GM04504 (cell line): ENCODE results near the gene SLC29A3.

Experiments
- DNase-seq: peaks from one replicate; pipeline ENCODE4 v3.0.0-alpha.2; 2012; ENCODE audit warnings: low read depth

The SLC29A3 gene

DNA sequence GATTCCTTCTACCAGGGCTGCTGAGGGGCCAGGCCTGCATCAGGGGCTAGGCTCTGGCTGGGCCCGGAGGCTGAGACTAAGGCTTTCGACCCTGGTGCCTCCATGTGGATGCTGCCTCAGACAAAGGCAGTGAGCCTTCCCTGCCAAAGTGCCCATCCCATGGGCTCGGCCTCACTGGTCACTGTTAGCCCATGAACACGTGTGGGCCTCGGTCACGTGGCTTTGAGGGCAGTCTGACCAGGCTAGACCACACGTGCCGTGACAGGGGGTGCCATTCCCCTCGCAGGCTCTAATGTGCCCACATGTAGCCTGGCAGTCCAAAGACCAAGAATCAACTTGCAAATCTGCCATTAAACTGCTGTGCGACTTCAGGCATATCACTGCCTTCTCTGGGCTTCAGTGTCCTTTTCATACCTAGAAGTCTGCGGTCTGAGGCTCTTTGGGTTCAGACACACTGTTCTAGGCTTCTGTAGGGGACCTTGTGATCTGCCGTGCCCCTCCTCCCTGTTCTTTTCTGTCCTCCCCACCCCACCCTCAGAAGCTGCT is 17.6 kb upstream of the SLC29A3 start:
- DNase-seq = no peak

DNA sequence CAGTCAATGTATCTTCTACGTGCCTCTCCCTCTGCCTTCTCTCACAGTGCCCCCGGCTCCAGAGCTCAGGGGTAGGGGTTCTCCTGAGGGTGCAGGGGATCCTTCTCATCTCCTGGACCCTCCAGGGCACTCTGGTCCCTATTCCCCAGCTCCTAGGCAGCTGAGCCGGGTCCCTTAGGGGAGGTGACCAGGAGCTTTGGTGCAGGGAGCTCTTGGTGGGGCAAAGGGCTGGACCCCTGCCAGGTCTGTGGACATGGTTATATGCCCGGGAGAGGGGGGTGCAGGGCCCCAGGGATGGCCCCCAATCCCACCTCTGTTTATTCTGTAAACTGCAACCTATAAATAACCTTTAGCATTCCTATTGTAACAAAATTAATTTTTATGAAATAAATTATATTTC is 16.6 kb upstream of the SLC29A3 start:
- DNase-seq = no peak

DNA sequence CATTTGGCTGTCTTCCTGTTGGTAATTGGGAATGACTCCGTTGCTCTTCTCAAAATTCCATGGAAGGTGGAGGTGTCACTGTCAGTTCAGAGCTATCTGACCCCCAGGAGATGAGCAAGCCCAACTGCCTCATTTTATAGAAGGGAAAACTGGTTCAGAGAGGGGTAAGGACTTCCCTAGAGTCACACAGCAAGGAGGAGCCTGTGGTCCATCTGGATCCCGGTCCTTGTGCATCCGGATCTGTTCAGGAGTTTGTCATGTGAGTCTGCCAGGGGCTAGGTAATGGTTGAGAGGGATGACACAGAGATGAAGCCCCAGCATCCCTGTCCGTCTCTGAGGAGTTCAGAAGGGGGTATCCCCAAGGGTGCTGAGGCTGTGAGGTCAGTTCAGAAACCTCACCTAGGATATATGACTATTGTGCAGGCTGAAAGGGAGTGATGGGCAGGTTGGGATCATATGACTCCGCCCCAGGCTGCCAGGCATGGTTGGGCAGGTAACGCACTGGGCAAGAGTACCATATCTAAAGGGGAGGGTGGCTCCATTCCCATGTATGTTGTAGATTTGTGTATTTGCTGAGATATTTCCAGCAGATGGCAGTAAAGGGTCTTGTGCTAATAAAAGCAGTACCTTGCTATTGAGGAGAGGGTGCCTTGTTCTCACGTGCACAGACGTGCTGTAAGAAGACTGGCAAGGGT is 16.0 kb upstream of the SLC29A3 start:
- no peak for DNase-seq

DNA sequence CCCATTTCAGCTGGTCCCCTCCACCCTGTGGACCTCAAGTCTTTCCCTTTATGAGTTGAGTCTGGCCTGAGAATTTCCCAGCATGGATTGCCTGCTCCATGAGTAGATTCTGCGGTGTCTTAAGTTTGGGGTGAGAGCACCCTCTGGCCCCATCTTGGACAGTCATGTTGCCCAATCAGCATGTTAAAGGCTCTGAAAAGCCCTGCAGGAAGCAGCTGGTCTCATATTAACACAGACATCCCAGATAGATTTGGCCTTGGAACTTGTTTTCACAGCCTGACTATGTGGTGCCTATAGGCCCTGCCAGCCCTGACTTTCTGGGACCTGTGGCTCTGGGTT is 15.5 kb upstream of the SLC29A3 start:
- no peak for DNase-seq

DNA sequence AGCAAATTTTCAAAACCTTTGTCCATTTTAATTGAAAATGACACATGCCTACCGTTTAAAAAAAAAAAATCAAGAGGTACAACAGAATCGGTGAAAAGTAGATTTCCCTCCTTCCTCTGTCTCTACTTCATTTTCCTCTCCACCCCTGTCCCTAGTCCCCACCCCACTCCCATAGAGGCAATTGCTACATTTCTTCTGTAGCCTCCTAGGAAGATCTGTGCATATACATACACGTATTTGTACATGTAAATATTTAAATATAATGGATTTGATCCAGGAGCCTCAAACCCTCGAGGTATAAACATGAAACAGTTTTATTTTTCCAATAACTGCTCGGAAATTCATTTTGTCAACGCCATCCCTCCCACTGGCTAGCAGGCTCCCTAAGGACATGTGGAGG is 14.1 kb upstream of the SLC29A3 start:
- no peak for DNase-seq

DNA sequence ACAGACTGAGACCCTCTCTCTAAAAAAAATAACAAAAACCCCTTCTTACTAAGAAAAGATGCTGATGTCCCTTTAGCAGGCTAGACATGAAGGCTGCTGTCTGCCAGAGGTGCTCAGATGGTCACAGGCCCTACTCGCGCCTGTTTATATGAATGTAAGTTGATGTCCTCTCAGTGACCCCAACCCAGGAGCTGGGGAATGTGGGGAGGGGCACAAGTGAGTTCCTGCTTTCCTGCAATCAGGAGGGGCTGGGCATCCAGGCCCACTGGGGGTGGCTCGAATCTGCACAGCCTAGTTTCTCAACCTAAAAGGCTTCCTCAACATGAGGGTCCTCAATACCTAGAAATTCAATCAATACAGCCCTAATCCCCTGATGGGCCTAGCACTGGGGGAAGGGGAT is 12.1 kb upstream of the SLC29A3 start:
- no peak for DNase-seq

DNA sequence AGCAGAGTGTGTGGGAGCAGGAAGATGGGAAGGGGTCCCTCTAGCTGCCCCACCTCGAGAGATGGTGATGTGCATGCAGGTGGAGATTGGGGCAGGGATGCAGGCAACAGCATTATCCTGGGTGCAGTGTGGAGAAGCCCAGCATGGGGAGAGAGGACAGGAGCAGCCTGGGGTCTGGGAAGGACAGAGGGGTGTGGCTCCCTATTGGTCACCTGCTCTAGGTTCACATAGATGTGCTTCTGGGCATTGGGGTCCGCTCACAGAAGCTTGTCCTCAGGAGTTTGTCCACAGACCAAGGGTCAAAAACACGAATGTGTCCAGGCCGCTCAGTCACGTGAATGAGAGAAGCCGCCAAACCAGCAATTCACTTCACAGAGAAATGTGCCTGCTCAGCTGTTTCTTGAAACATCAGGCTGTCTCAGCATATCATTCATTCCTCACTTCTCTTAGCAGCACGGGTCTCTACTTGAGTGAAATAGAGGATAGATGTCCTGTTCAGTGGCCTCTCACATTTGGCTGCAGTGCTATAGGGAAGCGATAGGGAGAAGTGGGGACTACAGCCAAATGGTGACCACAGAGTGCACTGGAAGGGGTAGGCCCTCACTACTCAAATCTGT is 11.5 kb upstream of the SLC29A3 start:
- DNase-seq = no peak

DNA sequence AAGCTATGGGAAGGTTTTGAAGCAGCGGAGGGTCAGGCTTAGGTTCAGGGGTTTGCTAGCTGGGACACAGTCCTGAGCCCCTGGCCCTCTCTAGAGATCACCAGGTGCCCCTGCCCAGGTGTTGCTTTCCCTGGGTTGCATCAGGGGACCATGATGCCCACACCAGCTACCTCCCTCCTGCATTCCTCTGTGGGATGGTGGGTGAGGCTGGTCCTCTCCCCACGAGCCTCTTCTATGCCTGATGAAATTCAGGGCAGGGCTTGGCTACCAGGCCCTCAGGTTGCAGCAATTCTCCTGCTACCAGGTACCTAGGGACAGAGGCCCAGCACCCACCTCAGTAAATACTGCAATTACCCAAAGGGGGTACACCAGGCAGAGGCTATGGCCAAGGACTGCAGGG is 10.8 kb upstream of the SLC29A3 start:
- DNase-seq = no peak

DNA sequence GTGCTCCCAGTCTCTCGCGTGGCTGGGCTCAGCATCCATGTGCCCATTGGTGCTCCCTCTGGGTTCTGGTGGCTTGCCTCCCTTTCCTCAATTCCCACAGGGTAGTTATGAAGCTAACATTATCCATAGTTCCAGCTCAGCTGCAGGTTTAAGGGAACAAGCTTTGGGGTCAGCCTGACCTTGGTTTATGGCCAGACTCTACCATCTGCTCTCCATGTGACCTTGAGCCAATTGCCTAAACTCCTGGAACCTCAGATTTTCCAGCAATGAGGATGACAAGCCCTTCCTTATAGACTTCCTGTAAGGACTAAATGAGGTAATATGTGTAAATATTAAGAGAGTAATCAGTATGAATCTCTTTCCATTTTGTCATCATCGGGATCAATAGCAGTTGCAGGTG is 10.1 kb upstream of the SLC29A3 start:
- DNase-seq = no peak

DNA sequence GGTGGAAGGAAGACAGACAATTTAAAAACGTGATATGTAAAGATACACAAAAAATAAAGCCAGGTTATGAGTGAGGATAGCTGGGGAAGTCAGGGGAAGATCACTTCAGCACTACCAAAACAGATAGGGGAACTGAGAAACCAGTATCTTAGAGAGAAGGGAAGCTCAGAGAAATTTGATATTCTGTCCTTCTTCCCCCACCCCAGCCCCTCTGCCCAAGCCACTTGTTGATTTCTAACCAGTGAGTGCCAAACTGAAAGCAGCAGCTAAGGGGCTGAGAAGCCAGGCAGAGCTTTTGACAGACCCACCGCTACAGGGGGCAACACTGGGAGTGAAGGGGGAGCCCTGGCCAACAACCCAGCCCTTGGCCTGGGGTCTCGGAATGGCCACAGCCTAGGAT is 9.1 kb upstream of the SLC29A3 start:
- DNase-seq = no peak

DNA sequence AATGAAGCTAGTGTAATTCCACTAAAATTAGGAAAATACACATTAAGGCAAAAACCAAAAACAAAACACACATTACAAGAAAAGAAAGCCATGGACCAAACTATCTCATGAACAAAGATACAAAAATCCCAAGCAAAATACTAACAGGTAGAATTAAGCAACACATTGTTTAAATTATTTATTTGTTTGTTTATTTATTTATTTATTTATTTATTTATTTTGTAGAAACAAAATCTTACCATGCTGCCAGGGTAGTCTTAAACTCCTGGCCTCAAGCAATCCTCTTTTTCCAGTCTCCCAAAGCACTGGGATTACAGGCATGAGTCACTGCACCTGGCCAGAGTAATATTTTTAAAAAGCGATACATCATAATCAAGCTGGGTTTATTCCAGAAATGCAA is 6.8 kb upstream of the SLC29A3 start:
- no peak for DNase-seq

DNA sequence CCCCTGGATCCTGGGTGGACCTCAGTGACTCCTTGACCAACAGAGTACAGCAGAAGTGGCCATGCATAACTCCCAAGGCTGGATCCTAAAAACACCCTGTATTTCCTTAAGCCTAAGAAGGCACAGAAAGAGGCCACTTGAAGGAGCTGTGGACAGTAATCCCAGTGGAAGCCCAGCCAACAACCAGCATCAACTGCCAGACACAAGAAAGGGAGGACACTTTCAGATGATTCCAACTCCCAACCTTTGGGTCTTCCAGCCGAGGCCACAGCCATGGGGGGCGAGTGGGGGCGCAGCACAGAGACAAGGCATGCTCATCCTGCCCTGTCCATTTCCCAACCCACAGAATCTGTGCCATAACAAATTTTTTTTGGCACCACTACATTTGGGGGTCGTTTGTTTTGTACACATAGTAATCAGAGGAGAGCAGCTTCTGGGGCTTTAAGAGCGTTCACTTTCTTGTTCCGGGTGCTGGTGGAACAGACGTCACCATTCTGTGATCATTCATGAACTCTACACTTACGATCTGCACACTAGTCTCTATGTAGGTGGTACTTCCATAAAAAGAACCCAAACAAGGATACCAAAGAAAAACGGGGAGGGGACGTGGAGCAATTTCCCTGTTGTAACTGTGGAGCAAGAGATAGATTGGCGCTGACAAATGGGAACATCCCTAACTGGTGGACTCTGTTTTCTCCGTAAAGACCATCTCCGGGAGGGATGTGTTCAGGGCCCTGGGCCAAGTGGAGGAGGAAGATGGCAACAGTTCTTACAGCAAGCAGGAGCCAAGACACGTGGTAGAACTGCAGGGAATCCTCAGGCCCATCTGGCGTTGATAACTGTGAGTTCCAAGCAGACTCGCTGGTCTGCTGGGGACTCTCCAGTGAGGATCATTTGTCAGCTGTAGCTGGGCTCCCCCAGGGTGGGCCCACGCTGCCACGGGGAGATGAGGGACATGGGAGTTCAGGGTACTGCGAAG is 6.0 kb upstream of the SLC29A3 start:
- DNase-seq = peak; percentile 59

DNA sequence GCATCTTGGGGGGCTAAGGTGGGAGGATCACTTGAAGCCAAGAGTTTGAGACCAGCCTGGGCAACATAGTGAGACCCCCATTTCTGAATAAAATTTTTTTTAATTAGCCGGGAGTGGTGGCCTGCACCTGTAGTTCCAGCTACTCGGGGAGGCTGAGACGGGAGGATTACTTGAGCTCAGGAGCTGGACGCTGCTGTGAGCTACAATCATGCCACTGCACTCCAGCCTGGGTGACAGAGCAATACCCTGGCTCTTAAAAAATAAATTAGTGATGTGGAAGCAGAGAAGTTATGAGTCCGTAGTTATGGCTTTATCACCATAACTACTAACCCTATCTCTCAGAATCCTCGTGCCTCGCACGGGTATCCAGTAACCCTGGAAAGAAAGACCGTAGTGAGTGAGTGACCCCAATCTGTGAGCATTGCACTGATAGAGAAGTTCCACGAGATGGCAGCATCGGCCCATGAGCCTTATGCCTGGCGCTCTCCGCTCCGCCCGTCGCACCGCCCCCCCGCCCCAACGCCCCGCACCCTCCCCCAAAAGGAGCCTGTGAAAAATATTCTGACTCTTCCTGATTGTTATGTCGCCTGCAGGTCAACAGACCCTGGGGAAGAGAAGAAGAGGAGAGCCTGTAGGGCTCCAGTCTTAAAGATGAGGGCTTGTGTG is 4.9 kb upstream of the SLC29A3 start:
- no peak for DNase-seq

DNA sequence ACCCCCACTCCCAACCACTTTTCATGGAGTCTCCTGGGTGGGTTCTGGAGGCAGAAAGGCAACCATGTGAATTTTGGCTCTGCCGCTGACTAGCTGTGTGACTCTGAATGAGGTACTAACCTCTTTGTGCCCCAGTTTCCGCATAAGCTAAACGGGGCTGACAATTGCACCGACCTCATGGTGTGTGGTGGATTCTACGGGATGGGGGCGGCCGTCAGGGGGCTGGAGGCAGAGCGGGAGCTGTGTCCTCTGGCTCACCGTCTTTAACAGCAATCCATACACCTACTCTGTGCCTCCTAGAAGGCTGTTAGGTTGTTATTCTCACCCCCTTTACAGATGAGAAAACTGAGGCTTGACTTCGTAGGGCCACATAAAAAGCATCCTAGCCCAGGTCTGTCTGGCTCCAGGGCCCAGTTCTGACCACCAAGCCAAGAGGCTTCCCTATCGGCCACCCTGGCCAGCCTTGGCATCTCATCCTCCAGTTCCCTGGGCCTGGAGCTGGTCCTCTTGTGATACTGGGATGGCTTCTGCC is 4.3 kb upstream of the SLC29A3 start:
- DNase-seq = no peak

DNA sequence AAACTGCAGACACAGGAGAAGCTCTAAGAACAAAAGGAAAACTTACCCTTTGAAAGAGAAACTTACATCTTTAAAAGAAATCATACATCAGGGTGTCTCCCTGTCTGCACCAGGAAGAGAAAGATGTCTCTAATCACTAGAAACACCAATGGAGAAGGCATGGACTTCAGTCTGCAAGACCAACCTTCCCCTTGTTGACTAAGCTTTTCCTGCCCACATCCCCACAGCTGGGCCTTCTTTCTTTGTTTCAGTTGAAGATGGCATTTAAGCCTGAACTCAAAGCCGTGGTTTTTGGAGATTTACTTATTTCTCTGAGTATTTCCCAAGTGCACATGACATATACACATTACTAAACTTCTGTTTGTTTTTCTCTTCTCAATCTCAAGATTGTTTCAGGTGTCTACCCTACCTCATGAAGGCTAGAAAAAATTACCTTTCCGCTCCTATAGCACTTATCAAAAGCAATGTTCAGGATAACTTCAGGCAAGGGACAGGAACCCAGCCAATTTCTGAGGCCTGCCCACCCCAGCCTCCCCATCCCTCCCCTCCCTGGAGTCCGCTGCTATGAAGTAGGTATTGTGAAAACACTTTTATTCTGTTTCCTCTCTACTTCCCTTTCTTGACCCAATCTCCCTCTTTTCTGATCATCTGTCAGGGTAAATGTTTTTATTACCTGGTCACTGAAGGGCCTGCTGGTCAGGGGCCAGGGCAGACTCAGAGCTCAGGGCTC is 2.8 kb upstream of the SLC29A3 start:
- no peak for DNase-seq

DNA sequence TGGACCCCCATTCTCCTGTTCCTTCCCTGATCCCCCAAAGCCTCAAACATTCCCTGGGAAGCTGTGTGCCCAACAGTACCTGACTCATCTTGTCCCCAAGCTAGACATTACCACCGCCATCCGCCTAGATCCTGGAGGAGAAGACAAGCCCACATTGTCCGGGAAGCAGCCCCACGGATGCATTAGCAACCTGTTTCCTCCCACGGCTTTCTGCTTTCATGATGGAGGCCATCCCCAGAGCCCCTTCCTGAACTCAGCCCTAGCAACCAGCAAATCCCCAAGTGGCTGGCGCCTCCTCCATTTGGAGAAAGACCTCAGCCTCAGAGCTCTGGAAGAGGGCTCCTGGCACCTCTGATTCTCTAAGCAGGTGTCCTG is 2.3 kb upstream of the SLC29A3 start:
- no peak for DNase-seq

DNA sequence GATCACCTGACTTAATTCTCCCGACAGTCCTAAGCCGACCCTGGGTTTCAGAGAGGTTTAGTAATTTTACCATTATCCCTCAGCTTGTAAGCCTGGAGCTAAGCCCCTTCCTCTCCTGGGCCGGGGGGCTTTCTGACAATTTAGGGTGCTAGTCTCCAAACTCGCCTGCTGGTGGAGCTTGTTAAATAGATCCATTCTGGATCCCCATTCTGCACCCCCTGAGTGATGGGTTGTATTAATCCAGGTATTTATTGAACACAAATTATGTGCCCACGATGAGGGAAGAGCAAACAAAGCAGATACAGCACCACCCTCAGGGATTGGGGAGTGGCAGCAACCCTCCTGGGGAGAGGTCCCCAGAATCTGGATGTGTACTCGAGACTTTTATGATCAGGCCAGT is 1.3 kb upstream of the SLC29A3 start:
- DNase-seq = no peak

DNA sequence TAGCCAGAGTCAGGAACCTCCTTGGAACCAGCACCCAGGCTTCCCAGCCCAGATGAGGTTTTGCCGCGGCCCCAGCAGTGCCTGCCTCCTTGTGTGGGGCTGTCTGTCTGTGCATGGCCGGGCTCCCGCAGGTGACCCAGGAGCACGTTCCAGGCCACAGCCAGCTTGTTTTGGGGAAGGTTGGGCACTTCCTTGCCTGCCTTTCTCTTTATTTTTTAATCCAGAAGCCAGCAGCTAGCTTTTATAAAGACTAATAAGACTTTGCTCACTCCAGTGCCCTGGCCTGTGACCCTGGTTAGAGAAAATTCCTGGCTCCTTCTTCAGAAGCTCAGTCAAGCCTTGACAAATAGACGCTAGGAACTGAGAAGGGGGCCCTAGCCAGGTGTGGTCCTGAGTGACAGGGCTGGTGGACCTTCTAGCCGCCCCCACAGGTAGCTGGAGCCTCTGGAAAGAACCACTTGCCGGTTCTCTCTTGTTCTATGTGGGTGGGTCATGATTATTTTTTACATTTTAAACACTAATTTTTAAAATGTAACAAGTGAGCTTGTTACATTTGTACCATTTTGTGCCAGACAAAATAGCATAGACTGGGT is 837 bp downstream of the SLC29A3 start:
- no peak for DNase-seq

DNA sequence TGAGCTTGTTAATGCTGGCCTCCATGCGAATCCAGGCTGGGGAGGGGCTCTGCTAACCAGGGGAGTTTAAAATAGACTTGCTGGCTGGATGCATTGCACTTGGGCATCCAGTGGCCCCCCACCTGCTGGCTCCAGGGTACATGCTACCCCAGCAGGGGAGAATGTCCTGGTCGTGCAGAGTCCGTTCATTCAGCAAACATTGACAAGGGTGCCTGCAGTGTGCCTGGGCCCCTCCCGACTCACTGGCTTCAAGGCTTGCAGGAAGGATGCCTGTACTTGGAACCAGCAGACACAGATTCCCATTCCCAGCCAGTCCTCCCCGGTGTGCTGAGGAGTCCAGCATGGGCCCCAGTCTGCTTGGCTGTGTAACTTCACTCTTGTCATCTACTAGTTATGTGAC is 1.5 kb downstream of the SLC29A3 start:
- no peak for DNase-seq

DNA sequence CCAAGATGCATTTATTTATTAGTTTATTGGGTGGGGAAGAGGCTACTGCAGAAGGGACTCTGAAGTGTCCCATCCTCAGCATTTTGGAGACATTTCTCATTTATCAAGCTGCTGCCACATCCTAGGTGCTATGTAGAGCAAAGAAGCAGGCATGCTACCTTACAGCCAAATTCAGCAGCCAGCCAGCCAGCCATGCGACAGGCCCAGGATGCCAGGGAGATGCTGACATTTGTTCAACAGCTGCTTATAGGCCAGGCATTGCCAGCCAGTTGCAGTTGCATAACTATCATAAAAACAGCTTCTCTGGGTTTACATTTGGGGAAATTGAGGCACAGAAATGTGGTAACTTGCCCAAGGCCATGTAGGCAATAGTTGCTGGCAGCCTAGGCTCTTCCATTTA is 2.3 kb downstream of the SLC29A3 start:
- DNase-seq = no peak

DNA sequence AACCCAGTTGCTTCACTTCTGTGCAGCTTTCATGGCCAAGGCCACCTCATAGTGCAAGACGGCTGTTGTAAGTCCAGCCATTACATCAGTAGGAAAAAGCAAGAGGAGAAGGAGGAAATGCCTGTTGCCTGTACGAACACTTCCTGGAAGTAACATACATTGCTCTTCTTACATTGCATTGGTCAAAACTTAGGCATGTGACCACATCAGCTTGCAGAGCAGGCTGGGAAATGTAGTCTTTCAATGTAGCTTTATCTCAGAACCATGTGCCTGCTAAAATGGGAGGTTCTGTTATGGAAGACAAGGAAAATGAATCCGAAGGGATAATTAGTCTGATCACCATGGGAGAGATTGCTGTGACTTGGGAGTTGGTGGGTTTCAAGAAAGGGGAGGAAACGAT is 4.3 kb downstream of the SLC29A3 start:
- no peak for DNase-seq
